HCT116 (cell line): ENCODE measurements around the gene DOCK1. TPM values are rescaled to one million over a fixed set of nuclear protein-coding genes. Genes with fewer than 3 reads are reported as not detected.

Experiments used
- ATAC-seq: fragments of 200-7000 bp; cut with Tn5 transposase; 2 replicates; pipeline ENCODE4 v1.9.1; 2020; ENCODE audit warnings: mild to moderate bottlenecking, moderate library complexity
- BruUV-seq: library from RNA; stranded (reverse); fragments of 400-500 nt; replicated peaks from 2 replicates; lab custom pipeline; 2021; lab: Mats Ljungman, UMichigan
- CTCF ChIA-PET: fragments of 300-600 bp; sonication (Branson Sonifier 250); formaldehyde crosslinking; loops from one replicate; lab custom pipeline; 2021; ENCODE audit warnings: antibody characterized with exemption; lab: Charles Lee
- POLR2A ChIA-PET: fragments of 300-600, 350-600 bp; sonication (Branson Sonifier 250); formaldehyde crosslinking; loops from one replicate; lab custom pipeline; 2021; ENCODE audit warnings: antibody characterized with exemption; lab: Charles Lee
- RAD21 ChIA-PET, 2 experiments: fragments of 300-600 bp; sonication (Branson Sonifier 250); formaldehyde crosslinking; loops; one replicate each; lab custom pipeline; 2023; ENCODE audit warnings: low total read pairs in 2 of 2; ENCODE audit not compliant: uncharacterized antibody in 2 of 2, unreplicated experiment in 2 of 2, low non-redundant PET in 1 of 2; lab: Charles Lee
- DNase-seq: peaks from one replicate; pipeline ENCODE4 v3.0.0-alpha.2; 2010; ENCODE audit warnings: low read depth, low spot score
- H2AFZ ChIP-seq: fragments of 200-600 bp; shearing (Covaris generic), sonication (generic); 2 replicates; pipeline ENCODE4 v1.6.1; 2017; ENCODE audit warnings: low read depth, mixed run types, mixed read lengths, antibody characterized with exemption, low read length; ENCODE audit not compliant: poor library complexity, severe bottlenecking
- H3K27ac ChIP-seq: 2 replicates; pipeline ENCODE4 v1.5.1; 2012; ENCODE audit warnings: low read depth, low read length
- H3K27me3 ChIP-seq: fragments of 200-600 bp; sonication (generic); 2 replicates; pipeline ENCODE4 v1.6.1; 2016; ENCODE audit warnings: mixed run types, low read length, mixed read lengths; ENCODE audit not compliant: insufficient read depth
- H3K36me3 ChIP-seq, 2 experiments: fragments of 200-500 bp in 1 of 2; fragments of 200-600 bp in 1 of 2; sonication (Bioruptor generic) in 1 of 2; sonication (generic) in 1 of 2; 2 replicates each; pipeline versions ENCODE4 v1.5.1 to v1.6.1; 2014 to 2016; ENCODE audit warnings: low read length in 2 of 2, inconsistent platforms in 1 of 2, mixed read lengths in 1 of 2, mixed run types in 1 of 2; ENCODE audit not compliant: insufficient read depth in 2 of 2, control insufficient read depth in 1 of 2
- H3K4me1 ChIP-seq, 2 experiments: fragments of 200-600 bp in 1 of 2; sonication (generic) in 1 of 2; 2 replicates each; pipeline versions ENCODE4 v1.5.1 to v1.6.1; 2012 to 2017; ENCODE audit warnings: low read length in 2 of 2, inconsistent platforms in 1 of 2, mild to moderate bottlenecking in 1 of 2, mixed read lengths in 1 of 2, mixed run types in 1 of 2, moderate library complexity in 1 of 2; ENCODE audit not compliant: insufficient read depth in 2 of 2, control insufficient read depth in 1 of 2
- H3K4me2 ChIP-seq: fragments of 200-600 bp; sonication (generic); 2 replicates; pipeline ENCODE4 v1.6.1; 2017; ENCODE audit warnings: mixed run types, low read length, mixed read lengths
- H3K4me3 ChIP-seq, 2 experiments: fragments of 200-600 bp in 1 of 2; sonication (generic) in 1 of 2; replicated peaks in 1 of 2; 2 replicates each; pipeline ENCODE4 v1.5.1; 2011 to 2016; ENCODE audit warnings: low read length in 2 of 2, control low read depth in 1 of 2, low read depth in 1 of 2, mild to moderate bottlenecking in 1 of 2, mixed read lengths in 1 of 2, mixed run types in 1 of 2
- H3K79me2 ChIP-seq: fragments of 200-600 bp; sonication (generic); 2 replicates; pipeline ENCODE4 v1.6.1; 2017; ENCODE audit warnings: mild to moderate bottlenecking, mixed run types, low read length, moderate library complexity, mixed read lengths; ENCODE audit not compliant: insufficient read depth
- H3K9ac ChIP-seq: fragments of 200-600 bp; sonication (generic); 2 replicates; pipeline ENCODE4 v1.6.1; 2016; ENCODE audit warnings: low read length, mixed read lengths
- H3K9me2 ChIP-seq: fragments of 200-600 bp; sonication (generic), shearing (Covaris generic); 2 replicates; pipeline ENCODE4 v1.6.1; 2017; ENCODE audit warnings: mixed run types, mild to moderate bottlenecking, moderate library complexity; ENCODE audit not compliant: insufficient read depth
- H3K9me3 ChIP-seq, 2 experiments: fragments of 200-500 bp in 1 of 2; fragments of 200-600 bp in 1 of 2; sonication (Bioruptor generic) in 1 of 2; sonication (generic) in 1 of 2; 2 replicates each; pipeline ENCODE4 v1.6.1; 2014 to 2017; ENCODE audit warnings: low read length in 2 of 2, mixed read lengths in 2 of 2, inconsistent platforms in 1 of 2, low read depth in 1 of 2, mild to moderate bottlenecking in 1 of 2, mixed run types in 1 of 2, moderate library complexity in 1 of 2; ENCODE audit not compliant: control insufficient read depth in 1 of 2, insufficient read depth in 1 of 2
- H4K20me1 ChIP-seq: fragments of 200-600 bp; sonication (generic), shearing (Covaris generic); 2 replicates; pipeline ENCODE4 v1.6.1; 2017; ENCODE audit warnings: mixed run types, mild to moderate bottlenecking, moderate library complexity; ENCODE audit not compliant: insufficient read depth
- ATF3 ChIP-seq: IDR thresholded peaks from 2 replicates; pipeline ENCODE4 v1.6.1; 2012
- CBX3 ChIP-seq: IDR thresholded peaks from 2 replicates; pipeline ENCODE4 v1.6.1; 2012; ENCODE audit warnings: low read depth
- MAX ChIP-seq: IDR thresholded peaks from 2 replicates; pipeline ENCODE4 v1.6.1; 2012
- POLR2A ChIP-seq: IDR thresholded peaks from 2 replicates; pipeline ENCODE4 v1.7.0; 2011; ENCODE audit warnings: borderline replicate concordance; ENCODE audit not compliant: insufficient read depth, insufficient read length; ENCODE audit errors: extremely low read depth
- POLR2AphosphoS5 ChIP-seq: IDR thresholded peaks from 2 replicates; pipeline ENCODE4 v1.6.1; 2011; ENCODE audit warnings: mild to moderate bottlenecking, low read depth, low read length, moderate library complexity
- REST ChIP-seq: IDR thresholded peaks from 2 replicates; pipeline ENCODE4 v1.6.1; 2012; ENCODE audit warnings: low read depth
- SP1 ChIP-seq: IDR thresholded peaks from 2 replicates; pipeline ENCODE4 v1.6.1; 2012; ENCODE audit warnings: low read depth
- YY1 ChIP-seq: IDR thresholded peaks from 2 replicates; pipeline ENCODE4 v1.6.1; 2011; ENCODE audit warnings: low read length, low read depth, moderate library complexity, mild to moderate bottlenecking; ENCODE audit not compliant: insufficient replicate concordance; ENCODE audit errors: extremely low read depth
- ZBTB33 ChIP-seq: IDR thresholded peaks from 2 replicates; pipeline ENCODE4 v1.6.1; 2011; ENCODE audit warnings: mild to moderate bottlenecking, low read length, moderate library complexity; ENCODE audit not compliant: insufficient replicate concordance; ENCODE audit errors: extremely low read depth
- ZNF274 ChIP-seq: fragments of 200-500 bp; sonication (Bioruptor generic); IDR thresholded peaks from 2 replicates; pipeline ENCODE4 v1.6.1; 2014; ENCODE audit warnings: mild to moderate bottlenecking, low read depth, low read length, inconsistent platforms
- intact Hi-C: fragments of 100-400 bp; cut with micrococcal nuclease; formaldehyde crosslinking; loops from 2 replicates; pipeline ENCODE4 v1.10.0; 2022
- total RNA-seq: library from RNA; stranded (reverse); gene quantifications from one replicate; pipeline ENCODE4 v1.2.1, GENCODE V29; 2021; ENCODE audit not compliant: unreplicated experiment

Gene DOCK1
- total RNA-seq, 1 experiment from 2014 or later = 46.5 TPM

- DNase-seq = no peak
- Histone ChIP-seq H3K4me2 (no peak overlapping the region), H4K20me1 (no peaks in the 10 kb centered on the region), H3K4me3 (no peak overlapping the region), H3K9me2 (no peaks in the 10 kb centered on the region), H3K9ac (no peak overlapping the region), H3K27ac (no peak overlapping the region), H2AFZ (no peak overlapping the region), H3K79me2 (no peaks in the 10 kb centered on the region), H3K36me3 (no peaks in the 10 kb centered on the region), H3K27me3 (no peaks in the 10 kb centered on the region), H3K4me1 (no peaks in the 10 kb centered on the region), H3K9me3 (no peaks in the 10 kb centered on the region)
- TF ChIP-seq ZBTB33 (no peak), CBX3 (no peak), YY1 (no peak)
- intact Hi-C loops = no loop called here
- ChIA-PET CTCF (no interaction called here), POLR2A (no interaction called here), RAD21 (no interaction called here)
- ATAC-seq = no peak
- BruUV-seq = no TSS peak
These were observed 162.4 kb downstream of the DOCK1 start for GRCh38 chr10:127067542-127068194.

- no peak overlapping the region for H3K9ac ChIP-seq
- H3K4me3 ChIP-seq = no peak overlapping the region
- H3K36me3 ChIP-seq = no peaks in the 10 kb centered on the region
- no peaks in the 10 kb centered on the region for H3K27me3 ChIP-seq
- no peak for DNase-seq
- H3K9me2 ChIP-seq = no peaks in the 10 kb centered on the region
- POLR2A ChIA-PET = no interaction called here
- no peak overlapping the region for H2AFZ ChIP-seq
- no peak overlapping the region for H3K27ac ChIP-seq
- CTCF ChIA-PET = no interaction called here
- BruUV-seq = no TSS peak
- H4K20me1 ChIP-seq = no peaks in the 10 kb centered on the region
- H3K9me3 ChIP-seq = no peaks in the 10 kb centered on the region
- no peaks in the 10 kb centered on the region for H3K4me1 ChIP-seq
- H3K79me2 ChIP-seq = no peaks in the 10 kb centered on the region
- intact Hi-C loops = no loop called here
- no peak for ATAC-seq
- RAD21 ChIA-PET = no interaction called here
- no peak overlapping the region for H3K4me2 ChIP-seq
- TF ChIP-seq ATF3 (no peak), POLR2A (no peak), ZNF274 (no peak), YY1 (no peak), REST (no peak), SP1 (no peak), MAX (no peak), POLR2AphosphoS5 (no peak), ZBTB33 (no peak)
These were observed 163.3 kb downstream of the DOCK1 start for GRCh38 chr10:127068485-127068884.
